K562 (cell line): ENCODE data around the gene ITGAE. TPM values are rescaled to one million over a fixed set of nuclear protein-coding genes. Genes with fewer than 3 reads are reported as not detected.

ENCODE experiments used
- ATAC-seq: fragments of 200-7000 bp; cut with Tn5 transposase; 3 replicates; pipeline ENCODE4 v1.9.1; 2020; ENCODE audit warnings: moderate library complexity
- BruUV-seq: library from RNA; stranded (reverse); fragments of 400-500 nt; replicated peaks from 2 replicates; lab custom pipeline; 2021; lab: Mats Ljungman, UMichigan
- CTCF ChIA-PET: fragments of 300-600 bp; formaldehyde crosslinking; extraction: SDS; loops from one replicate; lab custom pipeline; 2021; ENCODE audit warnings: low intra/inter-chr PET ratio; lab: Yijun Ruan, JAX
- POLR2A ChIA-PET: fragments of 300-600, 350-650 bp; sonication (Branson Sonifier 250); formaldehyde crosslinking; extraction: SDS; loops from one replicate; lab custom pipeline; 2021; ENCODE audit warnings: antibody characterized with exemption, inconsistent platforms; lab: Yijun Ruan, JAX
- DNase-seq, 4 experiments: peaks; one replicate each; pipeline versions ENCODE4 v3.0.0 to v3.0.0-alpha.2; 2011 to 2018; ENCODE audit warnings: low spot score in 3 of 4, mixed read lengths in 3 of 4; ENCODE audit errors: extremely low read depth in 1 of 4
- FAIRE-seq: peaks from 2 replicates; lab custom pipeline; 2011; peaks lifted over from hg19 to GRCh38; lab: Jason Lieb, UNC
- H2AFZ ChIP-seq: 2 replicates; pipeline ENCODE4 v1.6.0; 2011; ENCODE audit warnings: low read depth, low read length, control low read depth, inconsistent platforms
- H3K27ac ChIP-seq: fragments of 200-600 bp; 3 replicates; pipeline ENCODE4 v1.8.0; 2011; ENCODE audit warnings: low read depth, mild to moderate bottlenecking, control low read depth, inconsistent platforms, low read length, moderate library complexity, mixed read lengths; ENCODE audit errors: extremely low read depth
- H3K27me3 ChIP-seq, 2 experiments: fragments of 300-600 bp in 1 of 2; 2 replicates in 1 of 2; 3 replicates in 1 of 2; pipeline versions ENCODE4 v1.6.0 to v1.8.0; 2011; ENCODE audit warnings: inconsistent platforms in 2 of 2, low read length in 2 of 2, mild to moderate bottlenecking in 1 of 2, mixed read lengths in 1 of 2, moderate library complexity in 1 of 2; ENCODE audit not compliant: control insufficient read depth in 2 of 2, insufficient read depth in 2 of 2
- H3K36me3 ChIP-seq: fragments of 300-600 bp; 3 replicates; pipeline ENCODE4 v1.8.0; 2011; ENCODE audit warnings: mild to moderate bottlenecking, low read length, inconsistent platforms; ENCODE audit not compliant: control insufficient read depth, insufficient read depth
- H3K4me1 ChIP-seq, 2 experiments: fragments of 200-600 bp in 1 of 2; replicated peaks in 1 of 2; 2 replicates in 1 of 2; 3 replicates in 1 of 2; pipeline versions ENCODE4 v1.5.1 to v1.8.0; 2011; ENCODE audit warnings: inconsistent platforms in 2 of 2, low read length in 2 of 2, mild to moderate bottlenecking in 1 of 2, mixed read lengths in 1 of 2, moderate library complexity in 1 of 2; ENCODE audit not compliant: control insufficient read depth in 2 of 2, insufficient read depth in 2 of 2
- H3K4me2 ChIP-seq: 2 replicates; pipeline ENCODE4 v1.6.1; 2011; ENCODE audit warnings: low read length, control low read depth, inconsistent platforms, mixed read lengths; ENCODE audit not compliant: insufficient read depth
- H3K4me3 ChIP-seq: fragments of 200-600 bp; sonication (generic), shearing (Covaris generic); 2 replicates; pipeline ENCODE4 v1.5.1; 2016; ENCODE audit warnings: control low read depth, inconsistent platforms
- H3K79me2 ChIP-seq: fragments of 200-600 bp; 3 replicates; pipeline ENCODE4 v1.8.0; 2011; ENCODE audit warnings: low read length, inconsistent platforms; ENCODE audit not compliant: control insufficient read depth, insufficient read depth
- H3K9ac ChIP-seq, 2 experiments: 2 replicates each; pipeline versions ENCODE4 v1.6.0 to v1.6.1; 2011; ENCODE audit warnings: low read depth in 2 of 2, low read length in 2 of 2, control low read depth in 1 of 2, inconsistent platforms in 1 of 2, mild to moderate bottlenecking in 1 of 2, mixed read lengths in 1 of 2; ENCODE audit not compliant: insufficient read depth in 1 of 2
- H3K9me1 ChIP-seq: one replicate; pipeline ENCODE4 v1.6.0; 2011; ENCODE audit warnings: inconsistent platforms, mild to moderate bottlenecking, low read length, moderate library complexity; ENCODE audit not compliant: control insufficient read depth, insufficient read depth
- H3K9me3 ChIP-seq: replicated peaks from 2 replicates; pipeline ENCODE4 v1.5.1; 2011; ENCODE audit warnings: low read depth, low read length, inconsistent platforms; ENCODE audit not compliant: control insufficient read depth, insufficient read depth
- H4K20me1 ChIP-seq: replicated peaks from 2 replicates; pipeline ENCODE4 v1.6.1; 2011; ENCODE audit warnings: low read length, inconsistent platforms, mixed read lengths; ENCODE audit not compliant: control insufficient read depth, insufficient read depth
- BRF1 ChIP-seq: IDR thresholded peaks from 3 replicates; pipeline ENCODE4 v1.6.1; 2011; ENCODE audit warnings: borderline replicate concordance, mild to moderate bottlenecking; ENCODE audit not compliant: insufficient read length; ENCODE audit errors: extremely low read depth
- FOXK2 ChIP-seq, 2 experiments: fragments of 450-650 bp; IDR thresholded peaks in 1 of 2; conservative IDR thresholded peaks in 1 of 2; 2 replicates each; pipeline ENCODE4 v1.6.1; 2016; ENCODE audit warnings: low read depth in 2 of 2, mild to moderate bottlenecking in 1 of 2
- KAT2B ChIP-seq: IDR thresholded peaks from one replicate; pipeline ENCODE4 v1.6.1; 2012; ENCODE audit warnings: low read depth, mild to moderate bottlenecking, control low read depth, inconsistent platforms, low read length, moderate library complexity
- MXI1 ChIP-seq: IDR thresholded peaks from 2 replicates; pipeline ENCODE4 v1.6.1; 2011; ENCODE audit warnings: low read depth, mild to moderate bottlenecking, improper control_type of control experiment, low read length
- MYC ChIP-seq, 2 experiments: fragments of 250-450 bp in 1 of 2; sonication (Bioruptor Pico) in 1 of 2; IDR thresholded peaks; 2 replicates each; pipeline versions ENCODE4 v1.5.1 to v1.6.1; 2012 to 2021; ENCODE audit warnings: low read depth in 2 of 2, borderline replicate concordance in 1 of 2, improper control_type of control experiment in 1 of 2, low read length in 1 of 2, mild to moderate bottlenecking in 1 of 2, moderate library complexity in 1 of 2
- NFE2L1 ChIP-seq: fragments of 450-650 bp; IDR thresholded peaks from 2 replicates; pipeline ENCODE4 v1.6.1; 2016; ENCODE audit warnings: missing genetic modification characterization, low read depth, mild to moderate bottlenecking, missing compliant biosample characterization, moderate library complexity, borderline replicate concordance
- PCBP2 ChIP-seq: fragments of 200-400 bp; formaldehyde crosslinking; IDR thresholded peaks from 2 replicates; pipeline ENCODE4 v1.6.1; 2018; ENCODE audit warnings: low read length, low read depth, mild to moderate bottlenecking, moderate library complexity; ENCODE audit not compliant: poor library complexity, severe bottlenecking
- RAD21 ChIP-seq, 2 experiments: fragments of 250-450 bp in 1 of 2; fragments of 450-650 bp in 1 of 2; sonication (Bioruptor Pico) in 1 of 2; formaldehyde crosslinking in 1 of 2; IDR thresholded peaks in 1 of 2; conservative IDR thresholded peaks in 1 of 2; 2 replicates each; pipeline versions ENCODE4 v1.4.0 to v1.8.0; 2020 to 2022; ENCODE audit warnings: mild to moderate bottlenecking in 2 of 2, moderate library complexity in 1 of 2
- RBFOX2 ChIP-seq: fragments of 200-400 bp; formaldehyde crosslinking; IDR thresholded peaks from 2 replicates; pipeline ENCODE4 v1.6.1; 2017; ENCODE audit warnings: low read depth, mild to moderate bottlenecking, low read length, moderate library complexity
- SMAD3 ChIP-seq: fragments of 450-650 bp; formaldehyde crosslinking; conservative IDR thresholded peaks from 2 replicates; pipeline ENCODE4 v1.4.0; 2020; ENCODE audit warnings: mild to moderate bottlenecking
- SRF ChIP-seq, 2 experiments: fragments of 250-450, 450-650 bp in 1 of 2; sonication (Bioruptor Pico) in 1 of 2; sonication (generic) in 1 of 2; formaldehyde crosslinking; IDR thresholded peaks; 2 replicates each; pipeline versions ENCODE4 v1.5.0 to v1.5.1; 2020 to 2022; ENCODE audit warnings: mild to moderate bottlenecking in 1 of 2, missing genetic modification reagents in 1 of 2
- TFAP4 ChIP-seq: sonication (generic); formaldehyde crosslinking; IDR thresholded peaks from 2 replicates; pipeline ENCODE4 v1.8.0; 2022; ENCODE audit warnings: missing genetic modification reagents, mild to moderate bottlenecking, moderate library complexity, borderline replicate concordance
- TSC22D4 ChIP-seq: fragments of 450-650 bp; IDR thresholded peaks from 2 replicates; pipeline ENCODE4 v1.6.1; 2016; ENCODE audit warnings: missing genetic modification characterization, missing biosample characterization, control low read depth
- ZNF253 ChIP-seq: fragments of 250-450 bp; sonication (Bioruptor Pico); conservative IDR thresholded peaks from 2 replicates; pipeline ENCODE4 v1.6.1; 2021; ENCODE audit warnings: mild to moderate bottlenecking
- ZNF395 ChIP-seq: fragments of 200-800 bp; sonication (Bioruptor generic); IDR thresholded peaks from 2 replicates; pipeline ENCODE4 v1.6.1; 2017; ENCODE audit warnings: missing genetic modification characterization, missing compliant biosample characterization
- ZNF512 ChIP-seq: IDR thresholded peaks from 2 replicates; pipeline ENCODE4 v1.6.1; 2016; ENCODE audit warnings: missing genetic modification characterization, missing compliant biosample characterization
- ZNF695 ChIP-seq: fragments of 450-650 bp; formaldehyde crosslinking; IDR thresholded peaks from 2 replicates; pipeline ENCODE4 v1.4.0; 2020; ENCODE audit warnings: mild to moderate bottlenecking, moderate library complexity
- WGBS: fragments of 100-300 bp; shearing (Covaris generic); methylation state at CpG from one replicate; pipeline ENCODE4 v1.1.6; 2016; ENCODE audit warnings: low coverage, mixed read lengths; ENCODE audit not compliant: insufficient coverage; ENCODE audit errors: missing lambda C conversion rate; 5-methylcytosine and 5-hydroxymethylcytosine counted together
- in situ Hi-C: fragments of 300-500 bp; cut with MboI; formaldehyde crosslinking; loops from 4 replicates; pipeline ENCODE4 v1.15.0; 2018; ENCODE audit warnings: inconsistent platforms, mixed read lengths
- intact Hi-C: fragments of 100-400 bp; cut with micrococcal nuclease; formaldehyde crosslinking; loops from 2 replicates; pipeline ENCODE4 v1.14.2; 2022
- polyA plus RNA-seq, 8 experiments: library from polyadenylated mRNA; depleted of rRNA in 4 of 8; stranded (reverse) in 5 of 8; unstranded in 3 of 8; fragments of >200 nt; fragmentation: Nextera tagmentation in 2 of 8; fragmentation: Illumina TruSeq in 1 of 8; extraction: Ambion mirVana in 2 of 8; extraction: Trizol in 1 of 8; gene quantifications; 2 replicates each; pipeline versions ENCODE4 v1.2.1 to v1.2.3, GENCODE V29; 2011 to 2014; ENCODE audit warnings: inconsistent platforms in 1 of 8, missing spikeins in 1 of 8
- total RNA-seq, 7 experiments: library from RNA; depleted of rRNA in 6 of 7; stranded (reverse); fragments of >200 nt in 6 of 7; fragmentation: Illumina TruSeq in 2 of 7; extraction: Trizol in 2 of 7; gene quantifications; 2 replicates each; pipeline versions ENCODE4 v1.2.1 to v1.2.3, GENCODE V29; 2011 to 2021; ENCODE audit warnings: low replicate concordance in 1 of 7

Gene ITGAE
- total and polyA plus RNA-seq, 9 of the 15 experiments (the other 6 are each of a cell fraction or from before 2014, with no cell fraction given): 14.8 to 160 (median 27.0) TPM

DNA sequence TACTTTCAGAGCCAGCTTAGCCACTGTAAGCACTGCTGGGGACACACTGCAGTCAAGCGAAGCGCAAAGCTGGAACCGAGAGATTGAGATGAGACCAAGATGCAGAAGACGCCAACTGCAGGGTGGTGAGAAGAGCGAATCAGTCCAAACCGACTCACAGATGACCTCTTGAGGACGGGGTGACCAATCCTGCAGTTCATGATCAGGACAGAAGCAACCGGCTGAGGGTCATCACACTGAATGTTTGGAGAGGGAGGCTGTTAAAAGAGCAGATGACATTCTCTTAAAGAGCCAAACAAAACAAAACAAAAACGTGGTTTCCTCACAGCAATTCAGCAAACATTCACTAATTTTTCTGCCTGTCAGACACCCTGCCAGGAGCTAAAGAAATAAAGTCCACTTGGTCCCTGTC, 68.8 kb downstream of the ITGAE start:
- Histone ChIP-seq H3K27me3 (no peaks in the 10 kb centered on the region), H3K9ac (no peak overlapping the region), H3K4me3 (no peak overlapping the region), H3K36me3 (peaks cover 6% of the 10 kb centered on the region; the same call in 1 of the 3 replicates), H4K20me1 (no peaks in the 10 kb centered on the region; the same call in 1 of the 2 replicates), H3K4me1 (no peaks in the 10 kb centered on the region; a peak in 2 of 5 replicates), H3K27ac (no peak overlapping the region), H3K9me1 (no peaks in the 10 kb centered on the region), H2AFZ (no peak overlapping the region), H3K79me2 (peaks cover 3% of the 10 kb centered on the region; the same call in 1 of the 3 replicates), H3K9me3 (no peaks in the 10 kb centered on the region), H3K4me2 (no peak overlapping the region)
- WGBS: 10% methylated on average over 9 of the region's 9 CpGs
- intact Hi-C loops: loop anchor here (2.0 to 10.0 kb wide), 3 partner anchors 49 to 343 kb away; no protein-coding TSS in a partner anchor
- peak in 3 of 4 experiments; percentile 21 to 60 (median 48) for DNase-seq
- ChIA-PET CTCF (no interaction called here), POLR2A (interaction anchor here (1.2 kb wide), 2 partner anchors 8 to 126 kb away, joined by 4 read pairs; partner anchors contain the start of gene HASPIN)
- BruUV-seq: no TSS peak
- in situ Hi-C loops: loop anchor here (5.0 kb wide), 1 partner anchor 50 kb away; no protein-coding TSS in a partner anchor
- ATAC-seq: peak; percentile 86
- FAIRE-seq: peak; percentile 79
- TF ChIP-seq ZNF253 (no peak), NFE2L1 (tag) (no peak), MXI1 (no peak), ZNF512 (tag) (no peak), KAT2B (no peak), FOXK2 (conservative IDR thresholded peaks at IDR 0.05 in 1 of 2, IDR thresholded peaks at IDR 0.05 in 1 of 2; ENCODE audit: low read depth in 2 of 2) (no peak), SRF (CRISPR knock-in tag; IDR thresholded peaks at IDR 0.05) (peak in 1 of 2 experiments; percentile 51; a peak in 1 of 4 replicates), MYC (IDR thresholded peaks at IDR 0.05; ENCODE audit: low read depth, low read length) (no peak), MYC (CRISPR knock-in tag; IDR thresholded peaks at IDR 0.05; ENCODE audit: borderline replicate concordance, low read depth) (no peak), PCBP2 (no peak), SMAD3 (CRISPR knock-in tag) (no peak), ZNF395 (CRISPR knock-in tag) (no peak), RBFOX2 (no peak), TSC22D4 (tag) (no peak), RAD21 (CRISPR knock-in tag; conservative IDR thresholded peaks at IDR 0.05 in 1 of 2, IDR thresholded peaks at IDR 0.05 in 1 of 2) (peak; percentile 38 to 62), TFAP4 (CRISPR knock-in tag) (no peak), ZNF695 (CRISPR knock-in tag) (no peak), BRF1 (no peak)
